ENCODE data around the gene NKX1-1. TPM values are rescaled to one million over a fixed set of nuclear protein-coding genes. Genes with fewer than 3 reads are reported as not detected.
A peak's percentile ranks its signal among the peaks of the same experiment; 100 is the strongest.

NKX1-1 gene
- total and polyA plus RNA-seq, 9 of the 15 experiments (the other 6 are each of a cell fraction or from before 2014, with no cell fraction given): not detected

GRCh38 chr4:1409079-1409478 is 2.8 kb upstream of the NKX1-1 start:
- Histone ChIP-seq H3K4me1 (replicated peaks in 1 of 2; ENCODE audit: control insufficient read depth in 2 of 2, insufficient read depth in 2 of 2, low read length in 2 of 2) (peaks cover 0 to 24% of the 10 kb centered on the region in 2 experiments; a peak in 3 of 5 replicates), H3K4me3 (no peak overlapping the region), H3K4me2 (ENCODE audit: insufficient read depth, low read length) (no peak overlapping the region), H3K27ac (ENCODE audit: extremely low read depth, low read depth, low read length) (no peak overlapping the region), H3K9me1 (ENCODE audit: control insufficient read depth, insufficient read depth, low read length) (peaks cover 2% of the 10 kb centered on the region), H2AFZ (ENCODE audit: low read depth, low read length) (no peak overlapping the region), H3K79me2 (ENCODE audit: control insufficient read depth, insufficient read depth, low read length) (no peaks in the 10 kb centered on the region), H3K36me3 (ENCODE audit: control insufficient read depth, insufficient read depth, low read length) (no peaks in the 10 kb centered on the region), H3K9ac (ENCODE audit: insufficient read depth in 1 of 2, low read depth in 2 of 2, low read length in 2 of 2) (no peak overlapping the region), H4K20me1 (replicated peaks; ENCODE audit: control insufficient read depth, insufficient read depth, low read length) (no peaks in the 10 kb centered on the region), H3K27me3 (ENCODE audit: control insufficient read depth in 2 of 2, insufficient read depth in 2 of 2, low read length in 2 of 2) (no peaks in the 10 kb centered on the region; a peak in 1 of 5 replicates), H3K9me3 (replicated peaks; ENCODE audit: control insufficient read depth, insufficient read depth, low read depth, low read length) (no peaks in the 10 kb centered on the region; the same call in 1 of the 2 replicates)
- ChIA-PET POLR2A (interaction anchor here (0.6 kb wide), 1 partner anchor 1063 kb away, joined by 3 read pairs; no protein-coding TSS in a partner anchor), CTCF (ENCODE audit: low intra/inter-chr PET ratio) (no interaction called here)
- ATAC-seq (no peak), FAIRE-seq (no peak), DNase-seq (ENCODE audit: extremely low read depth in 1 of 4, low spot score in 3 of 4) (peak in 1 of 4 experiments; percentile 8)
- WGBS (ENCODE audit: insufficient coverage, low coverage, missing lambda C conversion rate): 2% methylated on average over 4 of the region's 14 CpGs
- intact Hi-C loops (cut with micrococcal nuclease): no loop called here
- no TSS peak for BruUV-seq (replicated peaks)
- TF ChIP-seq ZFP36 (IDR thresholded peaks at IDR 0.05; ENCODE audit: low read depth, low read length, partially characterized antibody) (no peak), HLTF (IDR thresholded peaks at IDR 0.05) (no peak), CC2D1A (IDR thresholded peaks at IDR 0.05) (no peak), ZNF586 (CRISPR knock-in tag; conservative IDR thresholded peaks at IDR 0.05) (no peak), ELF2 (CRISPR knock-in tag; IDR thresholded peaks at IDR 0.05) (no peak), ZNF668 (CRISPR knock-in tag; IDR thresholded peaks at IDR 0.05) (no peak), ZNF76 (CRISPR knock-in tag; IDR thresholded peaks at IDR 0.05; ENCODE audit: borderline replicate concordance) (no peak), PML (IDR thresholded peaks at IDR 0.05; ENCODE audit: low read length) (no peak), ZNF140 (CRISPR knock-in tag; IDR thresholded peaks at IDR 0.05) (no peak), TGIF2 (CRISPR knock-in tag; IDR thresholded peaks at IDR 0.05) (no peak), NCOA2 (IDR thresholded peaks at IDR 0.05; ENCODE audit: partially characterized antibody in 2 of 2) (no peak), ZNF766 (CRISPR knock-in tag; conservative IDR thresholded peaks at IDR 0.05) (no peak)
- TF ChIP-seq, protein P1, sequence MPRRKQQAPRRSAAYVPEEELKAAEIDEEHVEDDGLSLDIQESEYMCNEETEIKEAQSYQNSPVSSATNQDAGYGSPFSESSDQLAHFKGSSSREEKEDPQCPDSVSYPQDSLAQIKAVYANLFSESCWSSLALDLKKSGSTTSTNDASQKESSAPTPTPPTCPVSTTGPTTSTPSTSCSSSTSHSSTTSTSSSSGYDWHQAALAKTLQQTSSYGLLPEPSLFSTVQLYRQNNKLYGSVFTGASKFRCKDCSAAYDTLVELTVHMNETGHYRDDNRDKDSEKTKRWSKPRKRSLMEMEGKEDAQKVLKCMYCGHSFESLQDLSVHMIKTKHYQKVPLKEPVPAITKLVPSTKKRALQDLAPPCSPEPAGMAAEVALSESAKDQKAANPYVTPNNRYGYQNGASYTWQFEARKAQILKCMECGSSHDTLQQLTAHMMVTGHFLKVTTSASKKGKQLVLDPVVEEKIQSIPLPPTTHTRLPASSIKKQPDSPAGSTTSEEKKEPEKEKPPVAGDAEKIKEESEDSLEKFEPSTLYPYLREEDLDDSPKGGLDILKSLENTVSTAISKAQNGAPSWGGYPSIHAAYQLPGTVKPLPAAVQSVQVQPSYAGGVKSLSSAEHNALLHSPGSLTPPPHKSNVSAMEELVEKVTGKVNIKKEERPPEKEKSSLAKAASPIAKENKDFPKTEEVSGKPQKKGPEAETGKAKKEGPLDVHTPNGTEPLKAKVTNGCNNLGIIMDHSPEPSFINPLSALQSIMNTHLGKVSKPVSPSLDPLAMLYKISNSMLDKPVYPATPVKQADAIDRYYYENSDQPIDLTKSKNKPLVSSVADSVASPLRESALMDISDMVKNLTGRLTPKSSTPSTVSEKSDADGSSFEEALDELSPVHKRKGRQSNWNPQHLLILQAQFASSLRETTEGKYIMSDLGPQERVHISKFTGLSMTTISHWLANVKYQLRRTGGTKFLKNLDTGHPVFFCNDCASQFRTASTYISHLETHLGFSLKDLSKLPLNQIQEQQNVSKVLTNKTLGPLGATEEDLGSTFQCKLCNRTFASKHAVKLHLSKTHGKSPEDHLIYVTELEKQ (CRISPR knock-in tag; IDR thresholded peaks at IDR 0.05): no peak
- TF ChIP-seq, protein P2, sequence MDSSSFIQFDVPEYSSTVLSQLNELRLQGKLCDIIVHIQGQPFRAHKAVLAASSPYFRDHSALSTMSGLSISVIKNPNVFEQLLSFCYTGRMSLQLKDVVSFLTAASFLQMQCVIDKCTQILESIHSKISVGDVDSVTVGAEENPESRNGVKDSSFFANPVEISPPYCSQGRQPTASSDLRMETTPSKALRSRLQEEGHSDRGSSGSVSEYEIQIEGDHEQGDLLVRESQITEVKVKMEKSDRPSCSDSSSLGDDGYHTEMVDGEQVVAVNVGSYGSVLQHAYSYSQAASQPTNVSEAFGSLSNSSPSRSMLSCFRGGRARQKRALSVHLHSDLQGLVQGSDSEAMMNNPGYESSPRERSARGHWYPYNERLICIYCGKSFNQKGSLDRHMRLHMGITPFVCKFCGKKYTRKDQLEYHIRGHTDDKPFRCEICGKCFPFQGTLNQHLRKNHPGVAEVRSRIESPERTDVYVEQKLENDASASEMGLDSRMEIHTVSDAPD (CRISPR knock-in tag; IDR thresholded peaks at IDR 0.05): no peak
- in situ Hi-C loops (cut with MboI): no loop called here

All from K562 (cell line).